GM19372 (cell line): ENCODE results near the gene DNAAF5.
"Not testable (repeated sequence)": the region's sequence is repeated elsewhere in the genome, so short reads cannot be mapped to it uniquely, and the experiment has no call there.

ENCODE experiments used
- ATAC-seq: cut with Tn5 transposase; IDR thresholded peaks from one replicate; pipeline ENCODE4 v1.9.1; 2021; ENCODE audit warnings: mild to moderate bottlenecking, low read depth, moderate library complexity; ENCODE audit not compliant: unreplicated experiment

Gene DNAAF5

DNA sequence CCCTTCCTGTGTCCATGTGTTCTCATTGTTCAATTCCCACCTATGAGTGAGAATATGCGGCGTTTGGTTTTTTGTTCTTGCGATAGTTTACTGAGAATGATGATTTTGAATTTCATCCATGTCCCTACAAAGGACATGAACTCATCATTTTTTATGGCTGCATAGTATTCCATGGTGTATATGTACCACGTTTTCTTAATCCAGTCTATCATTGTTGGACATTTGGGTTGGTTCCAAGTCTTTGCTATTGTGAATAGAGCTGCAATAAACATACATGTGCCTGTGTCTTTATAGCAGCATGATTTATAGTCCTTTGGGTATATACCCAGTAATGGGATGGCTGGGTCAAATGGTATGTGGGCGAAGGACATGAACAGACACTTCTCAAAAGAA lies 17.6 kb downstream of the DNAAF5 start:
- ATAC-seq: not testable (repeated sequence)

GRCh38 chr7:744854-745430 lies 18.4 kb downstream of the DNAAF5 start:
- ATAC-seq: no peak

- no peak for ATAC-seq
Measured at GRCh38 chr7:745431-746154, 19.1 kb downstream of the DNAAF5 start.

DNA sequence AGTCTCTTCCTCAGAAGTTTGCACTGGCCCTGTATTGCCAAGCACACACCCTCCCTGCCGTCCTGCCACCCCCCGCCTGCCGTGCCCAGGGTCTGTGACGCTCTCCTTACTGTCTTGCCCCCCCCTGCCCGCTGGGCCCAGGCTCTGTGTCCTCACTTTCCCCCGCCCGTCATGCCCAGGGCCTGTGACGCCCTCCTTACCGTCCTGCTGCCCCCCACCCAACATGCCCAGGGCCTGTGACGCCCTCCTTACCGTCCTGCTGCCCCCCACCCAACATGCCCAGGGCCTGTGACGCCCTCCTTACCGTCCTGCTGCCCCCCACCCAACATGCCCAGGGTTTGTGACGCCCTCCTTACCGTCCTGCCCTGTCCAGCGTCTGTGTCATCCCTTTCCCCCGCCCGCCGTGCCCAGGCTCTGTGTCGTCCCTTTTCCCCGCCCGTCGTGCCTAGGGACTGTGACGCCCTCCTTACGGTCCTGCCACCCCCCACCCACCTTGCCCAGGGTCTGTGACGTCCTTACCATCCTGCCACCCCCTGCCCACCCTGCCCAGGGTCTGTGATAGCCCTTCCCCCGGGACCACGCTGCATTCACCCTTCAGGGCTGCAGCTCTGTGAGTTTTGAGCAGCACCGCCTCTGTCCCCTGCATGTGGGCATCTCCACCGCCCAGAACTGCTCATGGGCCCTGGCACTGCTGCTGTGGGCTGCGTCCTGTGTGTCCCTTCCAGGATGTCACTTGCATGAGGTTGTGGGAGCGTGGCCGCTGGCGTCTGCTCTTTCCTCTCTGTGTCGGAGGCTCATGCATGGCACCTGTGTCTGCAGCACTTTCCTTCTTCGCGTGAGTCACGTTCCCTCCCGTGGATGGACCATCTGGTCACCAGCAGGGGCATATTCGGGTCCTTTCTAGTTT lies 19.9 kb downstream of the DNAAF5 start:
- ATAC-seq: no peak

DNA sequence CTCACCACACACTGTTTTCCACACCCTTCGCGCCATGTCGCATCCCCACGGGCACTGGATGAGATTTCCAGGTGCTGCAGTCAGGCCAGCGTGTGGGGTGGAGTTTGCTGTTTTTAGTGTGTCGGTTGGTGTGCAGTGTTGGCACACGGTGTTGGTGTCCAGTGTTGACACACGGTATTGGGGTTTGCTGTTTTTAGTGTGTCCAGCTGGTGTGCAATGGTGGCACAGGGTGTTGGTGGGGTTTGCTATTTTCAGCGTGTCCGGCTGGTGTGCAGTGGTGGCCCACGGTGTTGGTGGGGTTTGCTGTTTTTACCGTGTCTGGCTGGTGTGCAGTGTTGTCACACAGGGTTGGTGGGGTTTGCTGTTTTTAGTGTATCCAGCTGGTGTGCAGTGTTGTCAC lies 20.7 kb downstream of the DNAAF5 start:
- no peak for ATAC-seq

GRCh38 chr7:748446-748845 lies 21.9 kb downstream of the DNAAF5 start:
- no peak for ATAC-seq

- ATAC-seq: no peak
Measured at GRCh38 chr7:749140-749551, 22.6 kb downstream of the DNAAF5 start.

GRCh38 chr7:750111-750905 lies 23.8 kb downstream of the DNAAF5 start:
- no peak for ATAC-seq

- ATAC-seq: no peak
Measured at GRCh38 chr7:751826-752225, 25.3 kb downstream of the DNAAF5 start.

- not testable (repeated sequence) for ATAC-seq
Measured at GRCh38 chr7:752256-752655, 25.8 kb downstream of the DNAAF5 start.

DNA sequence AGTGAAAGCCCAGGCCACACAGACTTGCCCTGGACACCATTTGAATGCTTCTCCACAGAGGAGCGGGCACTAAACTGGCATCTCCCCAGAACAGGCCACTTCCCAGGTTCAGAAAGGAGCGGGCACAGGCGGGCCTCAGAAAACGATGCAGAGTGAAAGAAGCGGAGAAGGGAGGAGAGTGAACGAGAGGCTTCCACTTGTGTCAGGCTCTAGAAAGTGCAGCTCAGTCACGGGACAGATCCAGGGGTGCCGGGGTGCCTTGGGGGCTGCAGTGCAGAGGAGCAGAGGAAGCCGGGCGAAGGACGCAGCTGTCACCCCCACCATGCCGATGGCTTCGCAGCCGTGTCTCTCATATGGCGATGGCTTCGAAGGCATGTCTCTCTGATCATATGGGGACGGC lies 26.7 kb downstream of the DNAAF5 start:
- ATAC-seq: no peak

DNA sequence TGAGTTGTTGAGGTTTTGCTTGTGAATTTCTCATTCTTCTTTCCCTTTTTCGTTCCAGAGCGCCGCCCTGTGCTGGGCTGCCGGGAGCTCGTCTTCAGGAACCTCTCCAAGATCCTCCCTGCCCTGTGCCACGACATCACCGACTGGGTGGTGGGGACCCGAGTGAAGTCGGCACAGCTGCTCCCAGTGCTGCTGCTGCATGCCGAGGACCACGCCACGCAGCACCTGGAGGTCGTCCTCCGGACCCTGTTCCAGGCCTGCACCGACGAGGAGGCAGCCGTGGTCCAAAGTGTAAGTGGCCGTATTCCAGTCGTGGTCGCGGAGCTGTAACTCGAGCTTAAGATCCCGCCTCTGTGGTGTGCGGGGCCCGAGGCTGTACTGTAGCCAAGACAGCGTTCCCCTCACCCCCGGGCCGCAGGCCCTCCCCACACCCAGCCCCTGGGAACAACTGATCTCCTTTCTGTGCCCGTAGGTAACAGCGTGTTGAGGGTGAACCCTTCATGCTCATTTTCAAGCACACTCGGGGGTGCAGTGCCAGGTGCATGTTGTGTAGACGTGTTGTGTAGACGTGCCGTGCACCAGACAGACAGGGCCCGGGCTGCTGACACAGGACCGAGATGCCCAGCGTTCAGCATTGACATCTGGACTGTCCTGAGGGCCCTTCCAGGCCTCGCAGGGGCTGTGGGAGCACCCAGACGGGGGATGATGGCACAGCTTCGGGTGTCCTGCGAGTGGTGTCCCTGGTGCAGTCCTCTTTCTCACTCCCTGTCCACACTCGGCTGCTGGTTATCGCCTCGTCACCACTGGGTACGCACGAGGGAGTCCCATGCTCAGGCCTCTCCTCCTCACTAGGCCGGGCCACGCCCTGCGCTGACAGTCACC lies 28.3 kb downstream of the DNAAF5 start:
- ATAC-seq: no peak

- ATAC-seq: no peak
Measured at GRCh38 chr7:755413-755805, 28.9 kb downstream of the DNAAF5 start.

DNA sequence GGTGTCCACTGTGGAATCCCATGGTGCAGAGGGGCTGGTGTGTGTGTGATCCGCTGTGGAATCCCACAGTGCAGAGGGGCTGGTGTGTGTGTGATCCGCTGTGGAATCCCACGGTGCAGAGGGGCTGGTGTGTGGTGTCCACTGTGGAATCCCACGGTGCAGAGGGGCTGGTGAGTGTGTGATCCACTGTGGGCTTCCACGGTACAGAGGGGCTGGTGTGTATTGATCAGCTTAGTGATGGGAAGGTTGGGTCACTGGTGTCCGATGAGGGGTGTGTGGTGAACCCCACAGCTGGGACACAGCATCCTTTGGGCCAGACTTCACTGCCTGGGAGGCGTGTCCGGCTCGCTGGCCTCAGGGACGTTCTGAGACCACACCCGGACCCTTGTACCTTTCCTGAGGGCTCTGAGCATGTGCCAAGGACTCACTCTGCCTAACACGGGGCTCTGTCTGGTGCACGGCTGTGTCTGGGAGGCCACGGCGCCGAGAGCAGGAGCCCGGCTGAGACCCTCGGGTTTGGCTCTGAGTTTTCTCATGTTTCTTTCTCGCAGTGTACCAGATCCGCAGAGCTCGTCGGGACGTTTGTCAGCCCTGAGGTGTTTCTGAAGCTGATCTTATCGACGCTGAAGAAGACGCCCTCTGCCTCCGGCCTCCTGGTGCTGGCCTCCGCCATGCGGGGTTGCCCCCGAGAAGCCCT lies 29.9 kb downstream of the DNAAF5 start:
- ATAC-seq: no peak

GRCh38 chr7:756928-757560 lies 30.5 kb downstream of the DNAAF5 start:
- ATAC-seq: no peak

DNA sequence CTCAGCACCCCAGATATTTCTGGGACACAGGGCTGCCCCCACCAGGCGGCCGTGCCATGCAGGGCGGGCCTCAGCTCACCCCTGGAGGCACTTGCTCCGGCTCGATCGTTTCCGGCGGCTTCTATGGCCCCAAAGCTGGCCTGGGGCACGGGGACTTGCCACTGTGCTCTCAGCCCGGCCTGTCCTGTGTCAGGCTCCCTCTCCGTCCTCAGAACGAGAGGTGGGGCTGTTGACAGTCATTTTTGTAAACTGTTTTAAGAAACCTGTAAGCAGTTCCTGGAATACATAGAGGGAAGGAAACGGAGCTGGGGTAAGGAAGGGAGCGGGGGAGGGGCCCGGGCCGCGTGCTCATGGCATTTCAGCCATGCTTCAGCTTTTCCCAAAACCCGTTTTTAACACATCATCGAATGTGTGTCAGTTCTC lies 31.3 kb downstream of the DNAAF5 start:
- no peak for ATAC-seq

GRCh38 chr7:759569-759968 lies 33.1 kb downstream of the DNAAF5 start:
- no peak for ATAC-seq

DNA sequence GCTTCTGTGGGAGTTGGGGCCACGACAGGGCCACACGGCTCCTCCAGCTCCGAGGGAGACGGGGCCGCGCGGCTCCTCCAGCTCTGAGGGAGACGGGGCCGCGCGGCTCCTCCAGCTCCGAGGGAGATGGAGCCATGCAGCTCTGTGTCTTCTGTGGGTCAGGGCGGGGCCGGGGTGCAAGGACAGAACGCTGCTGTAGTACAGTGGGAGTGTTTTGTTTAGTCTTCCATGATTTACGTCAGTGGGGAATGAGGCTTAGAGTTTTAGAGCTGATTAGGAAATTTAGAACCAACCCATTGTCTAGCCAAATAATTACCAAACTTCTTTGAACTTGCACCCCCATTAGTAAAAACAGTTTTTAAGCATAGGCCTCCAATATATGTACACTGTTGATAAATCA lies 33.5 kb downstream of the DNAAF5 start:
- no peak for ATAC-seq

DNA sequence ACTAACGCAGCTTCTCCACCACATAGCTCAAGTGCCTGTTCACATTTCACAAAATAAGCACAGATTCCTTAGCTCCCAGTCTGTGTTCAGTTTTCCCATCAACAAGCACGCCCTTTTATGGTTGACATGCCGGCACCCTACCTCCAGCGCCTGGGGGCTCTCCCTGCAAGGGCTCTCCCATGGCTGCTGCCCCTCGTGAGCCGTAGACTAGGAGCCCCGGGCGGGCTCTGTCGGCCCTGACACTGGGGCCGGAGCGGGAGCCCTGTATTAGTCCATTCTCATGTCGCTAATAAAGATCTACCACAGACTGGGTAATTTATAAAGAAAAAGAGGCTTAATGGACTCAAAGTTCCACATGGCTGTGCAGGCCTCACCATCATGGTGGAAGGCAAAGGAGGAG lies 34.6 kb downstream of the DNAAF5 start:
- no peak for ATAC-seq
